GM18508 (cell line): ENCODE results near the gene PVRIG.
"Not testable (repeated sequence)": the region's sequence is repeated elsewhere in the genome, so short reads cannot be mapped to it uniquely, and the experiment has no call there.

ENCODE experiments used
- ATAC-seq: cut with Tn5 transposase; IDR thresholded peaks from one replicate; pipeline ENCODE4 v1.9.1; 2021; ENCODE audit warnings: moderate number of reproducible peaks; ENCODE audit not compliant: insufficient read depth, unreplicated experiment

The PVRIG gene

GRCh38 chr7:100192969-100193368 lies 26.8 kb upstream of the PVRIG start:
- no peak for ATAC-seq

GRCh38 chr7:100195222-100195621 lies 24.5 kb upstream of the PVRIG start:
- no peak for ATAC-seq

GRCh38 chr7:100195901-100196322 lies 23.8 kb upstream of the PVRIG start:
- ATAC-seq = not testable (repeated sequence)

- no peak for ATAC-seq
Observed at GRCh38 chr7:100198266-100198665, 21.5 kb upstream of the PVRIG start.

GRCh38 chr7:100200693-100201092 lies 19.1 kb upstream of the PVRIG start:
- ATAC-seq = no peak

- ATAC-seq = no peak
Observed at GRCh38 chr7:100204454-100204853, 15.3 kb upstream of the PVRIG start.

- ATAC-seq = peak; percentile 45
Observed at GRCh38 chr7:100208911-100209408, 10.8 kb upstream of the PVRIG start.

- ATAC-seq = no peak
Observed at GRCh38 chr7:100209493-100209892, 10.3 kb upstream of the PVRIG start.

- ATAC-seq = no peak
Observed at GRCh38 chr7:100210805-100211204, 8.9 kb upstream of the PVRIG start.

GRCh38 chr7:100211342-100211780 lies 8.4 kb upstream of the PVRIG start:
- no peak for ATAC-seq

- no peak for ATAC-seq
Observed at GRCh38 chr7:100212631-100213286, 7.0 kb upstream of the PVRIG start.

- no peak for ATAC-seq
Observed at GRCh38 chr7:100213672-100214071, 6.1 kb upstream of the PVRIG start.

GRCh38 chr7:100214356-100214755 lies 5.4 kb upstream of the PVRIG start:
- not testable (repeated sequence) for ATAC-seq

- no peak for ATAC-seq
Observed at GRCh38 chr7:100215895-100216294, 3.9 kb upstream of the PVRIG start.

GRCh38 chr7:100217934-100218333 lies 1.8 kb upstream of the PVRIG start:
- not testable (repeated sequence) for ATAC-seq

GRCh38 chr7:100219271-100219737 lies 445 bp upstream of the PVRIG start:
- ATAC-seq = no peak

GRCh38 chr7:100220586-100221230 lies 959 bp downstream of the PVRIG start:
- ATAC-seq = no peak

GRCh38 chr7:100221231-100221718 lies 1.5 kb downstream of the PVRIG start:
- ATAC-seq = no peak

- ATAC-seq = no peak
Observed at GRCh38 chr7:100221767-100222444, 2.2 kb downstream of the PVRIG start.

GRCh38 chr7:100222445-100223132 lies 2.8 kb downstream of the PVRIG start:
- no peak for ATAC-seq
